Endothelial cell (in vitro differentiated cells): ENCODE results near the gene C11orf21. TPM values are rescaled to one million over a fixed set of nuclear protein-coding genes. Genes with fewer than 3 reads are reported as not detected.

Experiments used
- DNase-seq: peaks from one replicate; pipeline ENCODE4 v3.0.0; 2021; ENCODE audit warnings: low spot score
- H3K27ac Mint-ChIP-seq: one replicate; pipeline ENCODE4 v1.8.0; 2021; ENCODE audit warnings: mixed read lengths, inconsistent platforms; ENCODE audit not compliant: unreplicated experiment
- H3K27me3 Mint-ChIP-seq: one replicate; pipeline ENCODE4 v1.8.0; 2021; ENCODE audit warnings: mild to moderate bottlenecking, moderate library complexity, mixed read lengths, inconsistent platforms; ENCODE audit not compliant: unreplicated experiment
- H3K36me3 Mint-ChIP-seq: one replicate; pipeline ENCODE4 v1.8.0; 2021; ENCODE audit warnings: mild to moderate bottlenecking, low read depth, mixed read lengths, inconsistent platforms; ENCODE audit not compliant: unreplicated experiment
- H3K4me1 Mint-ChIP-seq: one replicate; pipeline ENCODE4 v1.8.0; 2021; ENCODE audit warnings: mild to moderate bottlenecking, mixed read lengths, inconsistent platforms; ENCODE audit not compliant: unreplicated experiment
- H3K4me3 Mint-ChIP-seq: one replicate; pipeline ENCODE4 v1.8.0; 2021; ENCODE audit warnings: mild to moderate bottlenecking, mixed read lengths, inconsistent platforms; ENCODE audit not compliant: unreplicated experiment
- H3K9me3 Mint-ChIP-seq: one replicate; pipeline ENCODE4 v1.8.0; 2021; ENCODE audit warnings: mixed read lengths, inconsistent platforms; ENCODE audit not compliant: unreplicated experiment
- total RNA-seq: library from RNA; stranded (reverse); fragmentation: NEBNext Ultra II Directional; extraction: Animal tissue kit (Norgen Biotek cat#: 25700); gene quantifications from one replicate; pipeline ENCODE4 v1.2.1, GENCODE V29; 2021; ENCODE audit not compliant: unreplicated experiment
- TF ChIP-seq, protein P1 (sequence below): fragments of 200-600 bp; sonication (generic); IDR thresholded peaks from one replicate; pipeline ENCODE4 v1.5.0; 2021; ENCODE audit warnings: antibody characterized with exemption; ENCODE audit not compliant: unreplicated experiment

The C11orf21 gene
- total RNA-seq, 1 donor from 2014 or later: 0.13 TPM

DNA sequence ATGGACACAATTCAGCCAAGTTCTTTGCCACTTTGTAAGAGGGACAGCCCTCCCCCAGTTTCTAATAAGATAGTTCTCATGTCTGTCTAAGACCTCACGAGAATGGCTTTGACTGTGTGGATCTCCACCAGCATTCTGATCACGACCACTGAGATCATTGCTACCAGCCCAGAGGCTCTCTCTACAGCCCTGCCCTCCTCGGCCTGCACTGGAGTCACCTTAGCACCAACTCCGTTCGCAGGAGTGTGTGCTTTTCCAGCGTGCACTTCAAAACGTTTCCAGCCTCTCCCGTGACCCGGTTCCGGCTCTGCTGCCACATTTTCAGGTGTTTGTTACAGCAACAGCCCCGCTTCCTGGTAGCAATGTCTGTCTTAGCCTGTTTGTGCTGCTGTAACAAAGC lies 26.3 kb upstream of the C11orf21 start:
- TF ChIP-seq, protein P1, sequence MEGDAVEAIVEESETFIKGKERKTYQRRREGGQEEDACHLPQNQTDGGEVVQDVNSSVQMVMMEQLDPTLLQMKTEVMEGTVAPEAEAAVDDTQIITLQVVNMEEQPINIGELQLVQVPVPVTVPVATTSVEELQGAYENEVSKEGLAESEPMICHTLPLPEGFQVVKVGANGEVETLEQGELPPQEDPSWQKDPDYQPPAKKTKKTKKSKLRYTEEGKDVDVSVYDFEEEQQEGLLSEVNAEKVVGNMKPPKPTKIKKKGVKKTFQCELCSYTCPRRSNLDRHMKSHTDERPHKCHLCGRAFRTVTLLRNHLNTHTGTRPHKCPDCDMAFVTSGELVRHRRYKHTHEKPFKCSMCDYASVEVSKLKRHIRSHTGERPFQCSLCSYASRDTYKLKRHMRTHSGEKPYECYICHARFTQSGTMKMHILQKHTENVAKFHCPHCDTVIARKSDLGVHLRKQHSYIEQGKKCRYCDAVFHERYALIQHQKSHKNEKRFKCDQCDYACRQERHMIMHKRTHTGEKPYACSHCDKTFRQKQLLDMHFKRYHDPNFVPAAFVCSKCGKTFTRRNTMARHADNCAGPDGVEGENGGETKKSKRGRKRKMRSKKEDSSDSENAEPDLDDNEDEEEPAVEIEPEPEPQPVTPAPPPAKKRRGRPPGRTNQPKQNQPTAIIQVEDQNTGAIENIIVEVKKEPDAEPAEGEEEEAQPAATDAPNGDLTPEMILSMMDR: no peak
- H3K36me3 Mint-ChIP-seq: no peaks in the 10 kb centered on the region
- no peak overlapping the region for H3K27ac Mint-ChIP-seq

DNA sequence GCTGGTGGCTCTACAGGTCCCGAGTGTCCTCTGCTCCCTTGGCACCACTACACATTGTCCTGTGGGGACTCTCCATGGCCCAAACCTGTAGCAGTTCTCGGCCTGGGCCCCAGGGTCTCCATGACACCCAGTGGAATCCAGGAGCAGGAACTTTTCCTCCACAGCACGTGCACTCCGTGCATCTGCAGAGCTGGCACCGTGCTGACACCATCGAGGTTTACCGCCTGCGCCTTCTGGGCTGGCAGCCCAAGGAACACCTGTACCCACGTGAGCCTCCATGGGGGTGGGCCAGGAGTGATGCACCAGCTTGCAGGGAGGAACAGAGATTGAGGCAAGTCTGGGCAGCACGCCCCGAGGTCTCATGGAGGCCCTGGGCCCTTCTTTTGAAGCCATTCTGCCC lies 25.3 kb upstream of the C11orf21 start:
- no peak overlapping the region for H3K27ac Mint-ChIP-seq
- DNase-seq: no peak
- TF ChIP-seq, protein P1: no peak
- no peaks in the 10 kb centered on the region for H3K36me3 Mint-ChIP-seq
- H3K9me3 Mint-ChIP-seq: no peaks in the 10 kb centered on the region
- no peak overlapping the region for H3K4me3 Mint-ChIP-seq
- peaks cover 5% of the 10 kb centered on the region for H3K27me3 Mint-ChIP-seq
- no peaks in the 10 kb centered on the region for H3K4me1 Mint-ChIP-seq

More for the DNA sequence above, 26.3 kb upstream of the C11orf21 start:
- Mint-ChIP-seq H3K4me3 (no peak overlapping the region), H3K27me3 (peaks cover 4% of the 10 kb centered on the region), H3K9me3 (no peaks in the 10 kb centered on the region), H3K4me1 (no peaks in the 10 kb centered on the region)
- DNase-seq: no peak

DNA sequence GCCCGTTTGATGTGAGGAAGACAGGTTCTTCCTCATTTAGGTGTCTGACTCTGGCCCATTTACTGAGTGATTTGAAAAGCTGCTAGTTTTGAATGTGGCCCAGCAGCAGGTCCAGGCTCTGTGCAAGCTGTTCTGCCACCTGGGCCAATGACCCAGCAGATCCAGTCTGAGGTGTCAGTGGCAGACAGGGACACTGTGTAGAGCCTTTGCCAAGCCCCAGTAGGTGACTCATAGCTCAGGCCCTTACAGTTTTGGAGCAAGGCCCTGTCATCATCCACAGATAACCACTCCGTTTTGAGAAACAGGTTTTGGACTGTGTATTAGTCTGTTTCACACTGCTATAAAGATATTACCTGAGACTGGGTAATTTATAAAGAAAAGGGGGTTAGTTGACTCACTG lies 24.0 kb upstream of the C11orf21 start:
- H3K4me3 Mint-ChIP-seq: peak overlapping the region; percentile 7
- peaks cover 3% of the 10 kb centered on the region for H3K27me3 Mint-ChIP-seq
- DNase-seq: no peak
- no peak overlapping the region for H3K27ac Mint-ChIP-seq
- H3K36me3 Mint-ChIP-seq: no peaks in the 10 kb centered on the region
- H3K4me1 Mint-ChIP-seq: no peaks in the 10 kb centered on the region
- TF ChIP-seq, protein P1: no peak
- no peaks in the 10 kb centered on the region for H3K9me3 Mint-ChIP-seq

DNA sequence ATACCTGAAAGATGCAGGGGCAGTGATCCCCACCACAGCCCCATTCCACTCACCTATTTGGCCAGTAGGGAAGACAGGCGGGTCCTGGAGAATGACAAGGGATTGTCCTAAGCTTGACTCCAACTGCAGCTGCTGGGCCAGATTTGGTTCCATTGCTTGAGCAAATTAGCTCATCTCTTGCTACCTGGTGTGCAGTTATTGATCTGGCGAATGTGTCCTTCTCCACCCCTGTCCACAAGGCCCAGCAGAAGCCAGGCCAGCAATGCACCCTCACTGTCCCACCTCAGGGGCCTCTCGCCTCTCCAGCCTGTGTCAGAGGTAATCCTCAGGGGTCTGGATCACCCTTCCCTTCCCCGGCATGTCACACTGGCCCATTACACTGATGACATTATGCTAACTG lies 23.4 kb upstream of the C11orf21 start:
- no peak for DNase-seq
- no peaks in the 10 kb centered on the region for H3K4me1 Mint-ChIP-seq
- H3K27me3 Mint-ChIP-seq: peaks cover 3% of the 10 kb centered on the region
- H3K36me3 Mint-ChIP-seq: no peaks in the 10 kb centered on the region
- H3K4me3 Mint-ChIP-seq: peak overlapping the region; percentile 7
- no peak overlapping the region for H3K27ac Mint-ChIP-seq
- TF ChIP-seq, protein P1: no peak
- no peaks in the 10 kb centered on the region for H3K9me3 Mint-ChIP-seq

DNA sequence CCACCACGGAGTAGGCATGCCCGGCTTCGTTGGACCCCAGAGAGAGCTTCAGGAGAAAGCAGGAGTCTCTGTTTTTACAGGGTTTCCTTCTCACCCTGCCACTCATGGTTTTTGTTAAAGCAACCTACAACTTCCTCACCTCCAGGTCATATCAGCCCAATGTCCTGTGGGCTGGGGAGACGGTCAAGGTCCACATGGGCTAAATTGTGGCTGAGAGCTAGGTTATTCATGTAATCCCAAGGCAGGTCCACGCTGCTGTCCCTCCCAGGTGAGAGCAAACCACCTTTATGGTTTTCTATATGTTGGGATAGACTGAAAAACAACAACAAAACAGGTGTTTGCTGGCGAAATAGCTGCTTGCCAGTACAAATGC lies 19.6 kb upstream of the C11orf21 start:
- no peaks in the 10 kb centered on the region for H3K4me1 Mint-ChIP-seq
- no peak for DNase-seq
- peaks cover 3% of the 10 kb centered on the region for H3K27me3 Mint-ChIP-seq
- H3K36me3 Mint-ChIP-seq: no peaks in the 10 kb centered on the region
- TF ChIP-seq, protein P1: no peak
- no peaks in the 10 kb centered on the region for H3K9me3 Mint-ChIP-seq
- no peak overlapping the region for H3K27ac Mint-ChIP-seq
- no peak overlapping the region for H3K4me3 Mint-ChIP-seq
